ENCODE data around the gene RBM33. TPM values are rescaled to one million over a fixed set of nuclear protein-coding genes. Genes with fewer than 3 reads are reported as not detected.

RBM33 gene
- total RNA-seq, 4 donors from 2014 or later = 27.0 to 34.5 (median 32.6) TPM

- TF ChIP-seq, protein P1, sequence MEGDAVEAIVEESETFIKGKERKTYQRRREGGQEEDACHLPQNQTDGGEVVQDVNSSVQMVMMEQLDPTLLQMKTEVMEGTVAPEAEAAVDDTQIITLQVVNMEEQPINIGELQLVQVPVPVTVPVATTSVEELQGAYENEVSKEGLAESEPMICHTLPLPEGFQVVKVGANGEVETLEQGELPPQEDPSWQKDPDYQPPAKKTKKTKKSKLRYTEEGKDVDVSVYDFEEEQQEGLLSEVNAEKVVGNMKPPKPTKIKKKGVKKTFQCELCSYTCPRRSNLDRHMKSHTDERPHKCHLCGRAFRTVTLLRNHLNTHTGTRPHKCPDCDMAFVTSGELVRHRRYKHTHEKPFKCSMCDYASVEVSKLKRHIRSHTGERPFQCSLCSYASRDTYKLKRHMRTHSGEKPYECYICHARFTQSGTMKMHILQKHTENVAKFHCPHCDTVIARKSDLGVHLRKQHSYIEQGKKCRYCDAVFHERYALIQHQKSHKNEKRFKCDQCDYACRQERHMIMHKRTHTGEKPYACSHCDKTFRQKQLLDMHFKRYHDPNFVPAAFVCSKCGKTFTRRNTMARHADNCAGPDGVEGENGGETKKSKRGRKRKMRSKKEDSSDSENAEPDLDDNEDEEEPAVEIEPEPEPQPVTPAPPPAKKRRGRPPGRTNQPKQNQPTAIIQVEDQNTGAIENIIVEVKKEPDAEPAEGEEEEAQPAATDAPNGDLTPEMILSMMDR (IDR thresholded peaks at IDR 0.05) = no peak
- no peak for TF ChIP-seq EP300 (IDR thresholded peaks at IDR 0.05)
- TF ChIP-seq POLR2A (IDR thresholded peaks at IDR 0.05; ENCODE audit: low read depth) = no peak
- no peak for TF ChIP-seq POLR2AphosphoS5 (IDR thresholded peaks at IDR 0.05)
- under 1% methylated on average over 13 of the region's 43 CpGs for WGBS
- intact Hi-C loops (cut with DNase I) = no loop called here
- H3K27ac ChIP-seq (replicated peaks in 1 of 4) = no peak overlapping the region
- no peaks in the 10 kb centered on the region for H3K36me3 ChIP-seq
- no peak for DNase-seq (ENCODE audit: extremely low spot score)
- H3K27me3 ChIP-seq = peaks cover 6 to 100% (median 76%) of the 10 kb centered on the region in 4 donors
- H3K9me3 ChIP-seq = no peaks in the 10 kb centered on the region
- H3K4me1 ChIP-seq = peaks cover 28 to 77% (median 62%) of the 10 kb centered on the region in 4 donors
- peak overlapping the region in 3 of 4 donors; percentile 10 to 31 (median 28) for H3K4me3 ChIP-seq
These were observed 165.0 kb downstream of the RBM33 start for GRCh38 chr7:155809332-155809946.

- H3K27ac ChIP-seq (replicated peaks in 1 of 4) = no peak overlapping the region
- no peak for DNase-seq (ENCODE audit: extremely low spot score)
- 1% methylated on average over 11 of the region's 69 CpGs for WGBS
- H3K36me3 ChIP-seq = no peaks in the 10 kb centered on the region
- intact Hi-C loops (cut with DNase I) = no loop called here
- no peak for TF ChIP-seq EP300 (IDR thresholded peaks at IDR 0.05)
- TF ChIP-seq POLR2AphosphoS5 (IDR thresholded peaks at IDR 0.05) = no peak
- no peak for TF ChIP-seq POLR2A (IDR thresholded peaks at IDR 0.05; ENCODE audit: low read depth)
- TF ChIP-seq, protein P1 (IDR thresholded peaks at IDR 0.05) = no peak
- H3K27me3 ChIP-seq = peaks cover 0 to 100% (median 72%) of the 10 kb centered on the region in 4 donors
- peak overlapping the region in 3 of 4 donors; percentile 10 to 31 (median 28) for H3K4me3 ChIP-seq
- no peaks in the 10 kb centered on the region for H3K9me3 ChIP-seq
- H3K4me1 ChIP-seq = peaks cover 21 to 70% (median 54%) of the 10 kb centered on the region in 4 donors
These were observed 165.7 kb downstream of the RBM33 start for GRCh38 chr7:155809947-155810769.

- peaks cover 0 to 100% (median 64%) of the 10 kb centered on the region in 4 donors for H3K27me3 ChIP-seq
- H3K4me1 ChIP-seq = peaks cover 13 to 66% (median 48%) of the 10 kb centered on the region in 4 donors
- no peak overlapping the region for H3K27ac ChIP-seq (replicated peaks in 1 of 4)
- no peak overlapping the region for H3K4me3 ChIP-seq
- intact Hi-C loops (cut with DNase I) = no loop called here
- no peaks in the 10 kb centered on the region for H3K36me3 ChIP-seq
- no peaks in the 10 kb centered on the region for H3K9me3 ChIP-seq
- WGBS = 5% methylated on average over 18 of the region's 21 CpGs
- no peak for TF ChIP-seq EP300 (IDR thresholded peaks at IDR 0.05)
- no peak for TF ChIP-seq POLR2AphosphoS5 (IDR thresholded peaks at IDR 0.05)
- TF ChIP-seq POLR2A (IDR thresholded peaks at IDR 0.05; ENCODE audit: low read depth) = no peak
- TF ChIP-seq, protein P1 (IDR thresholded peaks at IDR 0.05) = no peak
- DNase-seq (ENCODE audit: extremely low spot score) = no peak
These were observed 166.5 kb downstream of the RBM33 start for GRCh38 chr7:155810770-155811559.

- H3K27me3 ChIP-seq = peaks cover 0 to 100% (median 60%) of the 10 kb centered on the region in 4 donors
- no peak for TF ChIP-seq EP300 (IDR thresholded peaks at IDR 0.05)
- no peak for TF ChIP-seq POLR2A (IDR thresholded peaks at IDR 0.05; ENCODE audit: low read depth)
- TF ChIP-seq POLR2AphosphoS5 (IDR thresholded peaks at IDR 0.05) = no peak
- TF ChIP-seq, protein P1 (IDR thresholded peaks at IDR 0.05) = no peak
These were observed 167.1 kb downstream of the RBM33 start for GRCh38 chr7:155811560-155811894.

More at GRCh38 chr7:155811560-155811894, 167.1 kb downstream of the RBM33 start:
- intact Hi-C loops (cut with DNase I) = no loop called here
- Histone ChIP-seq H3K36me3 (no peaks in the 10 kb centered on the region), H3K27ac (replicated peaks in 1 of 4) (no peak overlapping the region), H3K4me3 (no peak overlapping the region), H3K4me1 (peaks cover 10 to 61% (median 43%) of the 10 kb centered on the region in 4 donors), H3K9me3 (no peaks in the 10 kb centered on the region)
- DNase-seq (ENCODE audit: extremely low spot score) = no peak
- whole genome bisulfite sequencing = 4% methylated on average over 13 of the region's 13 CpGs

Data from esophagus muscularis mucosa (tissue), 4 donors.